OCI-LY7 (cell line): Measurements from ENCODE around the gene TUG1. TPM values are rescaled to one million over a fixed set of nuclear protein-coding genes. Genes with fewer than 3 reads are reported as not detected.

Experiments
- BruUV-seq: library from RNA; stranded (reverse); fragments of 400-500 nt; replicated peaks from 2 replicates; lab custom pipeline; 2021; lab: Mats Ljungman, UMichigan
- CTCF ChIA-PET: fragments of 300-600 bp; sonication (Branson Sonifier 250); formaldehyde crosslinking; loops from one replicate; lab custom pipeline; 2022; ENCODE audit warnings: antibody characterized with exemption; ENCODE audit not compliant: unreplicated experiment; lab: Charles Lee
- POLR2A ChIA-PET: fragments of 300-600 bp; sonication (Branson Sonifier 250); formaldehyde crosslinking; loops from one replicate; lab custom pipeline; 2022; ENCODE audit warnings: antibody characterized with exemption; lab: Charles Lee
- DNase-seq: peaks from one replicate; pipeline ENCODE4 v3.0.0-alpha.2; 2015; ENCODE audit warnings: low spot score
- H2AFZ ChIP-seq: fragments of 200-600 bp; sonication (generic), shearing (Covaris generic); 2 replicates; pipeline ENCODE4 v1.6.1; 2014; ENCODE audit warnings: mild to moderate bottlenecking, antibody characterized with exemption, low read length, moderate library complexity
- H3K27ac ChIP-seq: fragments of 200-600 bp; sonication (generic); 2 replicates; pipeline ENCODE4 v1.5.1; 2014; ENCODE audit warnings: mixed run types, low read depth, mild to moderate bottlenecking, moderate library complexity, low read length, inconsistent platforms; ENCODE audit not compliant: poor library complexity, severe bottlenecking
- H3K36me3 ChIP-seq: fragments of 200-600 bp; sonication (generic); 2 replicates; pipeline ENCODE4 v1.6.1; 2014; ENCODE audit warnings: mild to moderate bottlenecking, antibody characterized with exemption, low read length, moderate library complexity, mixed read lengths; ENCODE audit not compliant: insufficient read depth
- H3K4me1 ChIP-seq: fragments of 200-600 bp; sonication (generic); 2 replicates; pipeline ENCODE4 v1.5.1; 2014; ENCODE audit warnings: mild to moderate bottlenecking, low read length; ENCODE audit not compliant: insufficient read depth, poor library complexity, severe bottlenecking
- H3K4me2 ChIP-seq: fragments of 200-600 bp; sonication (generic); 2 replicates; pipeline ENCODE4 v1.6.1; 2014; ENCODE audit warnings: mild to moderate bottlenecking, low read length
- H3K4me3 ChIP-seq: fragments of 200-600 bp; sonication (generic); 2 replicates; pipeline ENCODE4 v1.5.1; 2014; ENCODE audit warnings: mild to moderate bottlenecking, low read depth, low read length; ENCODE audit not compliant: poor library complexity, severe bottlenecking
- H3K79me2 ChIP-seq: fragments of 200-600 bp; sonication (generic); 2 replicates; pipeline ENCODE4 v1.6.1; 2016; ENCODE audit warnings: low read depth, mild to moderate bottlenecking, low read length, moderate library complexity, mixed read lengths; ENCODE audit not compliant: insufficient read depth
- H3K9me2 ChIP-seq: fragments of 200-600 bp; sonication (generic); 2 replicates; pipeline ENCODE4 v1.6.1; 2016; ENCODE audit warnings: mild to moderate bottlenecking, low read length, mixed read lengths; ENCODE audit not compliant: insufficient read depth
- H3K9me3 ChIP-seq: fragments of 200-600 bp; sonication (generic); 2 replicates; pipeline ENCODE4 v1.6.1; 2014; ENCODE audit warnings: mild to moderate bottlenecking, mixed run types, low read length, mixed read lengths
- H4K20me1 ChIP-seq: fragments of 200-600 bp; sonication (generic); 2 replicates; pipeline ENCODE4 v1.6.1; 2014; ENCODE audit warnings: mild to moderate bottlenecking, antibody characterized with exemption, low read length, moderate library complexity, mixed read lengths; ENCODE audit not compliant: insufficient read depth
- CTCF ChIP-seq: fragments of 200-600 bp; sonication (generic); conservative IDR thresholded peaks from 2 replicates; pipeline ENCODE4 v1.5.1; 2014; ENCODE audit warnings: mild to moderate bottlenecking, antibody characterized with exemption, low read length, moderate library complexity, mixed read lengths
- EZH2phosphoT487 ChIP-seq: fragments of 200-600 bp; sonication (generic); IDR thresholded peaks from 2 replicates; pipeline ENCODE4 v1.6.1; 2018; ENCODE audit warnings: low read depth, borderline replicate concordance, mild to moderate bottlenecking, mixed run types, antibody characterized with exemption, low read length, moderate library complexity, mixed read lengths
- intact Hi-C: fragments of 100-400 bp; cut with micrococcal nuclease; formaldehyde crosslinking; loops from one replicate; pipeline ENCODE4 v1.10.0; 2022; ENCODE audit not compliant: unreplicated experiment
- small RNA-seq: library from RNA; depleted of rRNA; stranded (forward); fragments of <200 nt; gene quantifications from one replicate; pipeline ENCODE3, GENCODE V24; 2014
- total RNA-seq, 2 experiments: library from RNA; depleted of rRNA in 1 of 2; stranded (reverse); fragments of >200 nt in 1 of 2; shearing (Covaris generic) in 1 of 2; gene quantifications; 2 replicates each; pipeline ENCODE4 v1.2.3, GENCODE V29; 2014 to 2022

The TUG1 gene
- total RNA-seq, 2 experiments from 2014 or later, result 70.3 to 109 TPM

GRCh38 chr22:31022516-31022915 lies 53.5 kb downstream of the TUG1 start:
- POLR2A ChIA-PET, result no interaction called here
- no peak overlapping the region for H2AFZ ChIP-seq
- H3K9me2 ChIP-seq, result no peaks in the 10 kb centered on the region
- no TSS peak for BruUV-seq
- intact Hi-C loops, result no loop called here
- H3K9me3 ChIP-seq, result no peaks in the 10 kb centered on the region
- CTCF ChIA-PET, result no interaction called here
- H3K4me3 ChIP-seq, result no peak overlapping the region
- TF ChIP-seq EZH2phosphoT487 (no peak), CTCF (no peak)
- no peaks in the 10 kb centered on the region for H3K4me1 ChIP-seq
- no peak overlapping the region for H3K27ac ChIP-seq
- H3K79me2 ChIP-seq, result no peaks in the 10 kb centered on the region
- no peak for DNase-seq
- no peaks in the 10 kb centered on the region for H3K36me3 ChIP-seq
- H3K4me2 ChIP-seq, result no peak overlapping the region
- no peaks in the 10 kb centered on the region for H4K20me1 ChIP-seq

Small RNA genes lying within 50 kb of the gene (small RNA-seq; reads per million reads assigned to genes)
- not detected for gene RF01892

Other genes with a start within 250 kb of the TUG1 start
- gene MORC2, start 491 bp upstream of the TUG1 start, total RNA-seq (2014; rRNA removed; shearing (Covaris generic)), result 22.9 and 26.0 TPM in 2 replicates
- 35.6 and 37.4 TPM in 2 replicates for gene MORC2, start 491 bp upstream of the TUG1 start, total RNA-seq (2022)
- 13.5 and 16.9 TPM in 2 replicates for gene SMTN, start 112.1 kb downstream of the TUG1 start, total RNA-seq (2014; rRNA removed; shearing (Covaris generic))
- 35.4 and 50.8 TPM in 2 replicates for gene SMTN, start 112.1 kb downstream of the TUG1 start, total RNA-seq (2022)
- gene SELENOM, start 138.3 kb downstream of the TUG1 start, total RNA-seq (2014; rRNA removed; shearing (Covaris generic)), result 1.4 TPM in 1 of 2 replicates, not detected in the other
- 0.55 and 1.8 TPM in 2 replicates for gene SELENOM, start 138.3 kb downstream of the TUG1 start, total RNA-seq (2022)
- gene INPP5J, start 153.7 kb downstream of the TUG1 start, total RNA-seq (2014; rRNA removed; shearing (Covaris generic)), result not detected in 2 replicates
- gene INPP5J, start 153.7 kb downstream of the TUG1 start, total RNA-seq (2022), result 7.0 and 7.5 TPM in 2 replicates
- gene PLA2G3, start 171.2 kb downstream of the TUG1 start, total RNA-seq (2014; rRNA removed; shearing (Covaris generic)), result not detected in 2 replicates
- gene PLA2G3, start 171.2 kb downstream of the TUG1 start, total RNA-seq (2022), result not detected in 2 replicates
- gene RNF185, start 190.9 kb downstream of the TUG1 start, total RNA-seq (2014; rRNA removed; shearing (Covaris generic)), result 14.3 and 17.7 TPM in 2 replicates
- 17.1 and 19.5 TPM in 2 replicates for gene RNF185, start 190.9 kb downstream of the TUG1 start, total RNA-seq (2022)
- 16.2 and 24.8 TPM in 2 replicates for gene LIMK2, start 243.0 kb downstream of the TUG1 start, total RNA-seq (2014; rRNA removed; shearing (Covaris generic))
- gene LIMK2, start 243.0 kb downstream of the TUG1 start, total RNA-seq (2022), result 23.5 and 24.8 TPM in 2 replicates